Measurements from ENCODE around the gene NEDD9.

NEDD9 gene

DNA sequence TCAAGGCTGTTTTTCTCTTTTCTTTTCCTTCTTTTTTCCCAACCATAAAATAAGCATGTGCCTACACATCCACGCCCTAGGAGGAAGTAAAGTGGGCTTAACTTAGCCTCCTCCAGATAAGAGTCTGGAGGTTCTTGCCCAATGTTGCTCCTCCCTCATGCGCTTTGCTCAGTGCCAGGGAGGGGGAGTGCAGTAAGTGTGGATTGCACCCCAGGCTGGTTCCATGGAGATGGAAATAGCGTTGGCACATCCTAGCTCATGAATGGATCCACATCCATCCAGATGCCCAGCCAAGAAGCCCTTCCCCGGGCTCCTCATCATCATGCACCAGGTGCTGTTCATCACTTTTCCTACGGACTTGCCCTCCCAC lies 58.2 kb downstream of the NEDD9 start:
- DNase-seq (ENCODE audit: low read depth): no peak

GRCh38 chr6:11172501-11173327 lies 59.8 kb downstream of the NEDD9 start:
- no peak for DNase-seq (ENCODE audit: low read depth)

DNA sequence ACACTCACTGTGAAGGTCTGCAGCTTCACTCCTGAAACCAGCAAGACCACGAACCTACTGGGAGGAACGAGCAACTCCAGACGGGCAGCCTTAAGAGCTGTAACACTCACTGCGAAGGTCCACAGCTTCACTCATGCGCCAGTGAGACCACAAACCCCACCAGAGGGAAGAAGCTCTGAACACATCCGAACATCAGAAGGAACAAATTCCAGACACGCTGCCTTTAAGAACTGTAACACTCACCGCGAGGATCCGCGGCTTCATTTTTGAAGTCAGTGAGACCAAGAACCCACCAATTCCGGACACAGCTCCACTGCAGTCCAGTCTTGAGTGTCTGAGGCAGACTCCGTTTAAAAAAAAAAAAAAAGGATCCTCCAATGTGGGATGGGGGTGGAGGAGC lies 60.5 kb downstream of the NEDD9 start:
- DNase-seq (ENCODE audit: low read depth): no peak

DNA sequence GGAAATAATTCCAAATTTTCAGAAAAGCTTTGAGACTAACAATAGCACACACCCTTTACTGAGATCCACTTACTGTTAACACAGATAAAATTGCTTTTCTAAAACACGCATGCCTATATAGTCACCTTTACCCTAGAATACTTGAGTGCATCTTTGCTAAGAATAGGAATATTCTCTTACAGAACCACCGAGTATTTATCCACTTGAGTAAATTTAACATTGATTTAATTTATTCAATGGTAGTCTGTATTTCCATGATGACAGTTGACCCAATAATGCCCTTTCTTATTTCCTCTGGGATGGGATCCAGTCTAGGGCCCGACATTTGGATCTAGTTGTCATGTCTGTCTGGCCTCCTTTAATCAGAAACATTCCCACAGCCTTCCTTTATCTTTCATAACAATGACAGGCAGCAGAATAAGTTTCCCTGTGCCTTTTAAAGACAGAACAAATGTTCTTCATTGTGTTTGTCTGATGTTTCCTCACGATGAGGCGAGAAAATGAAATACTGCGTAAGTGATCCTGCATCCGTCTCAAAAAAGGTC lies 64.3 kb downstream of the NEDD9 start:
- DNase-seq (ENCODE audit: low read depth): no peak

- DNase-seq (ENCODE audit: low read depth): no peak
These were observed 65.5 kb downstream of the NEDD9 start for GRCh38 chr6:11166948-11167347.

DNA sequence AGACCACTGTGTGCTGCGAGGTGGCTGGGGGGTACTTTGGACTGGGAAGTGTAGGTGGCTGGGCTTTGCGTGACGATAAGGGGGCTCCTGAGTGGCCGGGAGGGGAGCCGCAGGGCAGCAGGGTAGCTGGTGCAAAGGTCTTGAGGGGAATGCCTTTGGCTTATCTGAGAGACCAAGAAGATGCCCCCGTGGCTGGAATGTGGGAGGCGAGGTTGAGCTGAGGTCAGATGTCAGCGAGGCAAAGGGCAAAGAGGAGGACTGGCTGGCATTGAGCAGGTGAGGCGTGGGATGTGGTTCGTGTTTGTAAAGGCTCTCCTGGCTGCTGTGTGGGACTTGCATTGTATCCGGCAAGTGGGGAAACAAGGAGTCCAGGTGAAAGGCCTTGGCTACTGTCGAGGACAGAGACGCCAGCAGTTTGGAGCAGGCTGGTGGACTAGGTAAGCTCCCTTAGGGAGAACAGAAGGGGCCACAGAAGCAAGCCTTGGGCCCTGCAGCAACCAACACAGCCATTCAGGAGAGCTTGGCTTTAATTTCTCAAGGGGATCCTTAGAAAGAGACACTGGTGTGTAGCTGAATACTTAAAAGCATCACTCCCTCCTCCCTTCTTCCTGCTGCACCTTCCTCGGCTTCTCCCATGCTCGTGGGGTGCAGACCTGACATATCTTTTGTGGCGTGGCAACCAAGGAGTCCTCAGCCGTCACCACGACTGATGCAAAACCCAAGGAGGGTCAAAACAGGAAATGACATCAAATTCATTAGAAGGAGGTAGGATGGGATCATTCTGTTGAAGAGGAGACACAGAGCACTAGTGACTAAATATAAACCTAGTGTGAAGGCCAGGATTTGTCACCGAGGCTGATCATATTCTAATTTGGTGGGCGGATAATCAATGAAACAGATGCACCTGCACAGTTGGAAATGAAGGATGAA lies 67.5 kb downstream of the NEDD9 start:
- no peak for DNase-seq (ENCODE audit: low read depth)

- DNase-seq (ENCODE audit: low read depth): no peak
These were observed 68.5 kb downstream of the NEDD9 start for GRCh38 chr6:11163932-11164331.

DNA sequence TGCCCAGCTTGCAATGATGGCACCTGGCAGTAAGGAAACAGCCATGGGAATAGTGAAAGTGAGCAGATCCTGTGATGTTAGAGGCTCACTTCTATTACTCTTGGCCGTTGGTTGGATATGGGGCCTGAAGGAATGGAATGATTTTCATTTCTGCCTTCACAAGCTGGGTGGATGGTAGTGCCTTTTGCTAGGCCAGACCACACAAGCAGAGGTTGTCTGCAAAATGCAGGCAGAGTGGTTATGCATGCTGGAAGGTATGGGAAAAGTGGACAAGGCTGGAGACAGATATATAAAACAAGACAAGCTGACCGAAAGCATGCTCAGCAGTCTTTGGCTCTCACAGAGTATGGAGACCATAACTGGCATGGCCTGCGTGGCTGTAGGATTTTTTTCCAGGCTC lies 70.2 kb downstream of the NEDD9 start:
- no peak for DNase-seq (ENCODE audit: low read depth)

DNA sequence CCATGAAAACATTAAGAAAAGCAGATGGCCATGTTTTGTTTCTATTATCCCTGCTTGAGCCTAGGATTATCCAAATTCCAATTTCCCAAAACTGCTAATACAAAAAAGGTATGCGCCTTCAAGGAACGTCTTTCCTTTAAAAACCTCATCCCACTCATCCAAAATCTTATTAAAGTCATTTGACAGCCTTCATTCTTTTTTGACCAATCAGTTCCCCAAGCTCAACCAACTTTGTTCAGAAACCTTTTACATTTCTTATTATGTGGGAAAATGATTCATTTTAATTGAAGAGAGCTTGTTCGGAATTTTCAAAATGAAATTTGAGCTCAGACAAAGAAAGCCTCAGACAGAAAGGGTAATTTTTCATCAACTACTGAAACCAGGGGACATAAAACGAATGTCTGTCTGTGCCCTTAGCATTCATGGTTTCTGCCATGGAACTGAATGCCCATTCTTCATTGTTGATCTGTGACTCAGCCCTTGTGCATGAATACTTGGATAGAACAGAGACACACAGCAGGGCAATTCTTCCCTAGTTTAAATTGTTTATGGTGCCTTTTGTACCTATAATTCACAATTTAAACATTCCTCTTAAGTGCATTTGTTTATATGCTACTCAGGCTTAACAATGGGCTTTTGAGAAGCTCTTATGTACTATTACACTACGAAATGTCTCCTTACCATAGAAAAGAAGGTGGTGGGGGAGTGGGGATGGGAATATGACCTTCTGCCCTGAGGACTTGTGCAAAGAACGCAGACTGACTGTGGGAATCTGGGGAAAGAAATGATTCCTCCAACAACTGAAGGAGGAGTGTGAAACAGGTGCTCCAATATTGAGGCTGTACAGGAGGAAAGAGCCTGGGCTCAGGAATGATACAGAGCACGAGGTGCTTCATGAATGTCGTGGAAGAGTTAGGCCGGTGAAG lies 71.2 kb downstream of the NEDD9 start:
- no peak for DNase-seq (ENCODE audit: low read depth)

GRCh38 chr6:11160199-11160598 lies 72.3 kb downstream of the NEDD9 start:
- no peak for DNase-seq (ENCODE audit: low read depth)

GRCh38 chr6:11155589-11155988 lies 76.9 kb downstream of the NEDD9 start:
- DNase-seq (ENCODE audit: low read depth): no peak

GRCh38 chr6:11153447-11153846 lies 79.0 kb downstream of the NEDD9 start:
- no peak for DNase-seq (ENCODE audit: low read depth)

GRCh38 chr6:11152581-11152980 lies 79.9 kb downstream of the NEDD9 start:
- DNase-seq (ENCODE audit: low read depth): no peak

DNA sequence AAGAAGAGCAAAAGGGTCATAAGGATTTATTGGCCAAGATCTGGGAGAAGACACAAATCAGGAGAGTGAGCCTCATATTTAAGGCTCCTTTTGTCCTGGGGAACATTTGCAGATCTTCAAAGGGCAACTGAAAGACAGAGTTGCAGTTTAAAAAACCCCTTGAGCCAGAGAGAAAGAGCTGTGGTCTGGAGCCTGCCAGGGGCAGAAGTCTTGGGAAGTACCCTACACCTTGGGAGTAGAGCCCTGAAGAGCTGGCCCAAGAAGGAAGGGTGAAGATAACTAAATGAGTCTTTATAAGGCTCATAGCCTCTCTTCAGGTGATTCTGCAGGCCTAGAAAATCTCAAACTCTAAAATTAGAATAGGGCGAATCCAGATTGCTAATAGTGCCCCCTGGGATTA lies 81.0 kb downstream of the NEDD9 start:
- no peak for DNase-seq (ENCODE audit: low read depth)

DNA sequence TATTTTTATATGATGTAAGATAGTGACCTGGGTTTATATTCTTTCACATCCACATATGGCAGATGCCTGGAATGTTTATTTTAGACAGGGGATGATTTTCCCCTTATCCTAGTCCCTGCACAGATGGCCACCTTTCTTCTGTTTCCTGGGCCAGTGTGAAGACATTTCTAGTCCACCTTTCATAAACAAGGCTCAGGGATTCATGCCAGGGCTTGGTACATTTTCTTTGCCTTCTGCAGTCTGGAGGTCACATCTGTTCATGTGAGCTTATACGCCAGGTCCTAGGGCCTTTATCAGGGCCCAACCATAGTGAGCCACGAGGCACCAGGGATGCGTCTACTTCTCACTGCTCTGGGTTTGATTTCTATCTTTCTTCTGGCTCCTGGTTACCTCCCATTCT lies 82.9 kb downstream of the NEDD9 start:
- DNase-seq (ENCODE audit: low read depth): no peak

GRCh38 chr6:11146117-11146826 lies 86.2 kb downstream of the NEDD9 start:
- no peak for DNase-seq (ENCODE audit: low read depth)

GRCh38 chr6:11144393-11144851 lies 88.0 kb downstream of the NEDD9 start:
- DNase-seq (ENCODE audit: low read depth): no peak

- DNase-seq (ENCODE audit: low read depth): peak; percentile 60
These were observed 88.8 kb downstream of the NEDD9 start for GRCh38 chr6:11143394-11144371.

GRCh38 chr6:11142296-11143027 lies 90.0 kb downstream of the NEDD9 start:
- no peak for DNase-seq (ENCODE audit: low read depth)
